ENCODE results near the gene MYMX.

Gene MYMX

GRCh38 chr6:44199883-44200282 lies 16.8 kb upstream of the MYMX start:
- no peak for TF ChIP-seq CTCF (IDR thresholded peaks at IDR 0.05; ENCODE audit: unreplicated experiment in 3 of 3)
- no peaks in the 10 kb centered on the region for H3K9me3 Mint-ChIP-seq
- peaks cover 40% of the 10 kb centered on the region for H3K4me1 Mint-ChIP-seq
- no peak overlapping the region for H3K27ac Mint-ChIP-seq
- H3K27me3 Mint-ChIP-seq (ENCODE audit: low read depth): peaks cover 3% of the 10 kb centered on the region
- no peaks in the 10 kb centered on the region for H3K36me3 Mint-ChIP-seq (ENCODE audit: low read depth)
- no peak overlapping the region for H3K4me3 Mint-ChIP-seq

GRCh38 chr6:44201200-44201599 lies 15.5 kb upstream of the MYMX start:
- H3K4me3 Mint-ChIP-seq: peak overlapping the region in 1 of 3 experiments; percentile 27
- peaks cover 3% of the 10 kb centered on the region for H3K27me3 Mint-ChIP-seq (ENCODE audit: low read depth)
- peak overlapping the region; percentile 63 to 90 (median 78) for H3K27ac Mint-ChIP-seq
- no peaks in the 10 kb centered on the region for H3K9me3 Mint-ChIP-seq
- no peaks in the 10 kb centered on the region for H3K36me3 Mint-ChIP-seq (ENCODE audit: low read depth)
- peaks cover 40% of the 10 kb centered on the region for H3K4me1 Mint-ChIP-seq
- no peak for TF ChIP-seq CTCF (IDR thresholded peaks at IDR 0.05; ENCODE audit: unreplicated experiment in 3 of 3)

GRCh38 chr6:44201638-44202303 lies 15.0 kb upstream of the MYMX start:
- TF ChIP-seq CTCF (IDR thresholded peaks at IDR 0.05; ENCODE audit: unreplicated experiment in 3 of 3): no peak
- no peaks in the 10 kb centered on the region for H3K9me3 Mint-ChIP-seq
- peaks cover 6% of the 10 kb centered on the region for H3K27me3 Mint-ChIP-seq (ENCODE audit: low read depth)
- peaks cover 44% of the 10 kb centered on the region for H3K4me1 Mint-ChIP-seq
- H3K4me3 Mint-ChIP-seq: peak overlapping the region in 1 of 3 experiments; percentile 27
- peak overlapping the region; percentile 63 to 90 (median 78) for H3K27ac Mint-ChIP-seq
- H3K36me3 Mint-ChIP-seq (ENCODE audit: low read depth): no peaks in the 10 kb centered on the region

GRCh38 chr6:44202332-44202971 lies 14.3 kb upstream of the MYMX start:
- no peaks in the 10 kb centered on the region for H3K36me3 Mint-ChIP-seq (ENCODE audit: low read depth)
- peak overlapping the region; percentile 35 to 72 (median 63) for H3K27ac Mint-ChIP-seq
- H3K4me3 Mint-ChIP-seq: no peak overlapping the region
- H3K4me1 Mint-ChIP-seq: peaks cover 46% of the 10 kb centered on the region
- peaks cover 6% of the 10 kb centered on the region for H3K27me3 Mint-ChIP-seq (ENCODE audit: low read depth)
- TF ChIP-seq CTCF (IDR thresholded peaks at IDR 0.05; ENCODE audit: unreplicated experiment in 3 of 3): no peak
- no peaks in the 10 kb centered on the region for H3K9me3 Mint-ChIP-seq

GRCh38 chr6:44202972-44203750 lies 13.6 kb upstream of the MYMX start:
- no peak for TF ChIP-seq CTCF (IDR thresholded peaks at IDR 0.05; ENCODE audit: unreplicated experiment in 3 of 3)
- Mint-ChIP-seq H3K4me3 (no peak overlapping the region), H3K4me1 (peaks cover 47% of the 10 kb centered on the region), H3K27me3 (ENCODE audit: low read depth) (peaks cover 6% of the 10 kb centered on the region), H3K9me3 (no peaks in the 10 kb centered on the region), H3K27ac (peak overlapping the region in 2 of 3 experiments; percentile 25 to 49), H3K36me3 (ENCODE audit: low read depth) (no peaks in the 10 kb centered on the region)

Data from nephron (organoid).